H9 (cell line): ENCODE measurements around the gene RPLP1. TPM values are rescaled to one million over a fixed set of nuclear protein-coding genes. Genes with fewer than 3 reads are reported as not detected.

Source experiments
- DNase-seq: peaks from one replicate; pipeline ENCODE4 v3.0.0-alpha.2; 2017
- H2AFZ ChIP-seq: one replicate; pipeline ENCODE4 v1.6.1; 2013; ENCODE audit warnings: mild to moderate bottlenecking, low read length, control low read depth, moderate library complexity
- H2AK5ac ChIP-seq: 2 replicates; pipeline ENCODE4 v1.6.1; 2013; ENCODE audit warnings: low read length, control low read depth, mixed read lengths; ENCODE audit not compliant: insufficient read length
- H2BK120ac ChIP-seq: one replicate; pipeline ENCODE4 v1.6.1; 2013; ENCODE audit warnings: low read depth, mild to moderate bottlenecking, low read length, control low read depth, inconsistent platforms; ENCODE audit not compliant: poor library complexity, severe bottlenecking
- H2BK12ac ChIP-seq: 2 replicates; pipeline ENCODE4 v1.6.1; 2013; ENCODE audit warnings: low read length, control low read depth, mixed read lengths, low read depth; ENCODE audit not compliant: insufficient read length
- H2BK15ac ChIP-seq: 2 replicates; pipeline ENCODE4 v1.6.1; 2013; ENCODE audit warnings: low read depth, low read length, control low read depth
- H2BK20ac ChIP-seq: one replicate; pipeline ENCODE4 v1.6.1; 2013; ENCODE audit warnings: low read depth, mild to moderate bottlenecking, low read length, control low read depth, inconsistent platforms; ENCODE audit not compliant: poor library complexity, severe bottlenecking
- H2BK5ac ChIP-seq: 2 replicates; pipeline ENCODE4 v1.6.1; 2013; ENCODE audit warnings: low read length, control low read depth, mixed read lengths; ENCODE audit not compliant: insufficient read length
- H3K14ac ChIP-seq: 2 replicates; pipeline ENCODE4 v1.6.1; 2013; ENCODE audit warnings: low read length, control low read depth; ENCODE audit not compliant: insufficient read depth
- H3K18ac ChIP-seq: 2 replicates; pipeline ENCODE4 v1.6.1; 2013; ENCODE audit warnings: low read depth, mild to moderate bottlenecking, mixed read lengths, low read length, control low read depth; ENCODE audit not compliant: insufficient read length
- H3K23ac ChIP-seq: 2 replicates; pipeline ENCODE4 v1.6.1; 2013; ENCODE audit warnings: low read length, control low read depth, mixed read lengths, low read depth; ENCODE audit not compliant: insufficient read length
- H3K23me2 ChIP-seq: 2 replicates; pipeline ENCODE4 v1.6.1; 2013; ENCODE audit warnings: low read depth, mild to moderate bottlenecking, mixed read lengths, low read length, control low read depth; ENCODE audit not compliant: insufficient read length, poor library complexity, severe bottlenecking
- H3K27ac ChIP-seq: 2 replicates; pipeline ENCODE4 v1.5.1; 2013; ENCODE audit warnings: low read length, control low read depth, mixed read lengths, low read depth; ENCODE audit not compliant: insufficient read length
- H3K27me3 ChIP-seq: 2 replicates; pipeline ENCODE4 v1.6.1; 2013; ENCODE audit warnings: low read length, control low read depth, inconsistent platforms; ENCODE audit not compliant: insufficient read depth
- H3K4ac ChIP-seq: 2 replicates; pipeline ENCODE4 v1.6.1; 2013; ENCODE audit warnings: low read depth, mild to moderate bottlenecking, control low read depth, inconsistent platforms, low read length, moderate library complexity
- H3K4me1 ChIP-seq: 2 replicates; pipeline ENCODE4 v1.6.1; 2013; ENCODE audit warnings: low read length, control low read depth, inconsistent platforms; ENCODE audit not compliant: insufficient read depth
- H3K4me2 ChIP-seq: 2 replicates; pipeline ENCODE4 v1.6.1; 2013; ENCODE audit warnings: low read length, control low read depth, mixed read lengths; ENCODE audit not compliant: insufficient read length, insufficient read depth
- H3K56ac ChIP-seq: 2 replicates; pipeline ENCODE4 v1.6.1; 2013; ENCODE audit warnings: low read depth, mild to moderate bottlenecking, mixed read lengths, low read length, control low read depth; ENCODE audit not compliant: insufficient read length
- H3K79me1 ChIP-seq: 2 replicates; pipeline ENCODE4 v1.6.1; 2013; ENCODE audit warnings: low read depth, mild to moderate bottlenecking, moderate library complexity, low read length, control low read depth, inconsistent platforms; ENCODE audit not compliant: insufficient read depth, poor library complexity, severe bottlenecking
- H3K79me2 ChIP-seq: 2 replicates; pipeline ENCODE4 v1.6.1; 2013; ENCODE audit warnings: low read length, control low read depth, inconsistent platforms; ENCODE audit not compliant: insufficient read depth
- H3K9ac ChIP-seq: 2 replicates; pipeline ENCODE4 v1.6.1; 2013; ENCODE audit warnings: low read length, control low read depth, mixed read lengths; ENCODE audit not compliant: insufficient read length; ENCODE audit errors: extremely low read depth
- H3K9me3 ChIP-seq: one replicate; pipeline ENCODE4 v1.6.1; 2013; ENCODE audit warnings: low read depth, low read length, inconsistent platforms; ENCODE audit not compliant: control insufficient read depth
- H3T11ph ChIP-seq: one replicate; pipeline ENCODE4 v1.6.1; 2013; ENCODE audit warnings: mild to moderate bottlenecking, low read length, control low read depth, inconsistent platforms
- H4K20me1 ChIP-seq: one replicate; pipeline ENCODE4 v1.6.1; 2013; ENCODE audit not compliant: control insufficient read depth, insufficient read length, insufficient read depth
- H4K5ac ChIP-seq: 2 replicates; pipeline ENCODE4 v1.6.1; 2013; ENCODE audit warnings: low read depth, mild to moderate bottlenecking, mixed read lengths, low read length, control low read depth; ENCODE audit not compliant: insufficient read length
- H4K8ac ChIP-seq: replicated peaks from 2 replicates; pipeline ENCODE4 v1.6.1; 2013; ENCODE audit warnings: low read length, control low read depth, mixed read lengths, low read depth; ENCODE audit not compliant: insufficient read length
- H4K91ac ChIP-seq: 2 replicates; pipeline ENCODE4 v1.6.1; 2013; ENCODE audit warnings: low read depth, mild to moderate bottlenecking, moderate library complexity, mixed read lengths, low read length, control low read depth; ENCODE audit not compliant: insufficient read length
- H3K27ac Mint-ChIP-seq, 3 experiments: 2 replicates in 2 of 3; 3 replicates in 1 of 3; pipeline ENCODE4 v1.8.0; 2020 to 2021; ENCODE audit warnings: mixed read lengths in 3 of 3, mild to moderate bottlenecking in 1 of 3, moderate library complexity in 1 of 3
- H3K27me3 Mint-ChIP-seq: 2 replicates; pipeline ENCODE4 v1.8.0; 2021; ENCODE audit warnings: low read depth, mild to moderate bottlenecking, moderate library complexity, mixed read lengths
- H3K36me3 Mint-ChIP-seq, 3 experiments: 2 replicates in 2 of 3; 3 replicates in 1 of 3; pipeline ENCODE4 v1.8.0; 2020 to 2021; ENCODE audit warnings: low read depth in 3 of 3, mixed read lengths in 3 of 3; ENCODE audit not compliant: insufficient read depth in 1 of 3
- H3K4me1 Mint-ChIP-seq, 2 experiments: 2 replicates each; pipeline ENCODE4 v1.8.0; 2020; ENCODE audit warnings: mixed read lengths in 2 of 2
- H3K4me3 Mint-ChIP-seq, 2 experiments: 2 replicates in 1 of 2; 3 replicates in 1 of 2; pipeline ENCODE4 v1.8.0; 2020 to 2021; ENCODE audit warnings: mild to moderate bottlenecking in 2 of 2, mixed read lengths in 2 of 2, moderate library complexity in 1 of 2
- H3K9me3 Mint-ChIP-seq, 2 experiments: 2 replicates in 1 of 2; 3 replicates in 1 of 2; pipeline ENCODE4 v1.8.0; 2020; ENCODE audit warnings: mild to moderate bottlenecking in 2 of 2, mixed read lengths in 2 of 2, moderate library complexity in 1 of 2
- CTCF ChIP-seq: fragments of 200-600 bp; sonication (generic); conservative IDR thresholded peaks from 3 replicates; pipeline ENCODE4 v1.8.0; 2021; ENCODE audit warnings: antibody characterized with exemption, mild to moderate bottlenecking
- WGBS: extraction: QIAGEN DNeasy Blood & Tissue Kit; methylation state at CpG from one replicate; pipeline ENCODE4 v1.1.7; 2013; ENCODE audit warnings: missing lambda C conversion rate, low lambda C conversion rate, mixed read lengths; ENCODE audit not compliant: insufficient read length; ENCODE audit errors: extremely low coverage; 5-methylcytosine and 5-hydroxymethylcytosine counted together
- total RNA-seq: library from RNA; stranded (reverse); gene quantifications from 2 replicates; pipeline ENCODE4 v1.2.1, GENCODE V29; 2021

Gene RPLP1
- total RNA-seq, 1 experiment from 2014 or later = 1,715 TPM

- Mint-ChIP-seq H3K9me3 (peaks cover 10 to 12% of the 10 kb centered on the region in 2 experiments), H3K4me3 (no peak overlapping the region), H3K27me3 (peaks cover 4% of the 10 kb centered on the region), H3K4me1 (no peaks in the 10 kb centered on the region), H3K36me3 (peaks cover 4 to 14% (median 4%) of the 10 kb centered on the region in 3 experiments; a peak in 4 of 7 replicates), H3K27ac (no peak overlapping the region)
- H2BK12ac ChIP-seq = no peak overlapping the region
- no peaks in the 10 kb centered on the region for H3K9me3 ChIP-seq
- H3K27me3 ChIP-seq = no peaks in the 10 kb centered on the region; the same call in 1 of the 2 replicates
- no peaks in the 10 kb centered on the region for H3K79me1 ChIP-seq
- TF ChIP-seq CTCF = no peak
- H4K8ac ChIP-seq = no peak overlapping the region
- no peak overlapping the region for H3K23ac ChIP-seq
- no peak overlapping the region for H3K14ac ChIP-seq
- H3K4ac ChIP-seq = no peak overlapping the region
- no peak overlapping the region for H3T11ph ChIP-seq
- H2AK5ac ChIP-seq = no peak overlapping the region
- H4K5ac ChIP-seq = no peak overlapping the region
- no peak overlapping the region for H4K91ac ChIP-seq
- H3K56ac ChIP-seq = no peak overlapping the region
- H3K27ac ChIP-seq = no peak overlapping the region
- WGBS = no CpG with 5 or more reads among the region's 3 CpGs
- no peak overlapping the region for H3K18ac ChIP-seq
- no peaks in the 10 kb centered on the region for H3K4me1 ChIP-seq
- no peaks in the 10 kb centered on the region for H3K79me2 ChIP-seq
- H2AFZ ChIP-seq = no peak overlapping the region
- H2BK15ac ChIP-seq = no peak overlapping the region
- H3K9ac ChIP-seq = no peak overlapping the region
- no peak overlapping the region for H2BK20ac ChIP-seq
- no peak overlapping the region for H3K4me2 ChIP-seq
- no peaks in the 10 kb centered on the region for H4K20me1 ChIP-seq
- DNase-seq = no peak
- H2BK5ac ChIP-seq = no peak overlapping the region
- no peaks in the 10 kb centered on the region for H3K23me2 ChIP-seq
- no peak overlapping the region for H2BK120ac ChIP-seq
Observed at GRCh38 chr15:69480932-69481331, 28.3 kb downstream of the RPLP1 start.
